DOHH2 (cell line): ENCODE data around the gene TWIST2.

Experiments
- H3F3A ChIP-seq: fragments of 200-600 bp; sonication (generic), shearing (Covaris generic); 2 replicates; pipeline ENCODE4 v1.6.0; 2016; ENCODE audit warnings: antibody characterized with exemption, mild to moderate bottlenecking; ENCODE audit not compliant: control insufficient read depth, insufficient read depth
- H3K27ac ChIP-seq: fragments of 200-600 bp; sonication (generic); 2 replicates; pipeline ENCODE4 v1.5.1; 2014; ENCODE audit warnings: low read depth, mild to moderate bottlenecking, low read length, moderate library complexity
- H3K27me3 ChIP-seq: fragments of 200-600 bp; sonication (generic); 2 replicates; pipeline ENCODE4 v1.6.1; 2014; ENCODE audit warnings: mild to moderate bottlenecking, low read length, mixed read lengths; ENCODE audit not compliant: control insufficient read depth
- H3K36me3 ChIP-seq: fragments of 200-600 bp; sonication (generic); 2 replicates; pipeline ENCODE4 v1.6.1; 2014; ENCODE audit warnings: mild to moderate bottlenecking, low read length, moderate library complexity, mixed read lengths; ENCODE audit not compliant: control insufficient read depth
- H3K4me1 ChIP-seq: fragments of 200-600 bp; sonication (generic); 2 replicates; pipeline ENCODE4 v1.6.1; 2014; ENCODE audit warnings: mild to moderate bottlenecking, low read length, mixed read lengths; ENCODE audit not compliant: control insufficient read depth
- H3K4me2 ChIP-seq: fragments of 200-600 bp; sonication (generic); 2 replicates; pipeline ENCODE4 v1.6.0; 2014; ENCODE audit warnings: mild to moderate bottlenecking, low read length, moderate library complexity
- H3K4me3 ChIP-seq: fragments of 200-600 bp; sonication (generic); 2 replicates; pipeline ENCODE4 v1.5.1; 2014; ENCODE audit warnings: mild to moderate bottlenecking, low read length, mixed read lengths
- H3K79me2 ChIP-seq: fragments of 200-600 bp; sonication (generic); 2 replicates; pipeline ENCODE4 v1.6.1; 2014; ENCODE audit warnings: mild to moderate bottlenecking, low read length, mixed read lengths; ENCODE audit not compliant: control insufficient read depth
- H3K9me2 ChIP-seq: fragments of 200-600 bp; sonication (generic); replicated peaks from 2 replicates; pipeline ENCODE4 v1.6.1; 2014; ENCODE audit warnings: mild to moderate bottlenecking, low read length, mixed read lengths; ENCODE audit not compliant: control insufficient read depth
- H3K9me3 ChIP-seq: fragments of 200-600 bp; sonication (generic); 2 replicates; pipeline ENCODE4 v1.6.1; 2014; ENCODE audit warnings: antibody characterized with exemption, low read length, mixed read lengths; ENCODE audit not compliant: control insufficient read depth, insufficient read depth
- H4K20me1 ChIP-seq: fragments of 200-600 bp; sonication (generic); 2 replicates; pipeline ENCODE4 v1.6.0; 2014; ENCODE audit warnings: low read depth, mild to moderate bottlenecking, antibody characterized with exemption, low read length, moderate library complexity; ENCODE audit not compliant: control insufficient read depth, insufficient read depth
- CTCF ChIP-seq: fragments of 200-600 bp; sonication (generic); IDR thresholded peaks from one replicate; pipeline ENCODE4 v1.5.1; 2014; ENCODE audit warnings: antibody characterized with exemption, mild to moderate bottlenecking, low read depth, low read length; ENCODE audit not compliant: poor library complexity, severe bottlenecking
- EZH2phosphoT487 ChIP-seq: fragments of 200-600 bp; sonication (generic); IDR thresholded peaks from 2 replicates; pipeline ENCODE4 v1.6.1; 2017; ENCODE audit warnings: borderline replicate concordance, mild to moderate bottlenecking, antibody characterized with exemption, low read length, moderate library complexity, mixed read lengths

The TWIST2 gene

GRCh38 chr2:238896641-238897040 is 48.8 kb downstream of the TWIST2 start:
- no peak for TF ChIP-seq EZH2phosphoT487
- no peak for TF ChIP-seq CTCF
- Histone ChIP-seq H3K27ac (no peak overlapping the region), H3K79me2 (no peaks in the 10 kb centered on the region), H3K4me2 (no peak overlapping the region), H3K4me1 (no peaks in the 10 kb centered on the region), H3K36me3 (no peaks in the 10 kb centered on the region), H3K4me3 (no peak overlapping the region), H3K9me2 (no peaks in the 10 kb centered on the region), H3F3A (no peaks in the 10 kb centered on the region), H3K27me3 (no peaks in the 10 kb centered on the region), H3K9me3 (no peaks in the 10 kb centered on the region), H4K20me1 (no peaks in the 10 kb centered on the region)

GRCh38 chr2:238897122-238897880 is 49.4 kb downstream of the TWIST2 start:
- Histone ChIP-seq H4K20me1 (no peaks in the 10 kb centered on the region), H3K4me3 (no peak overlapping the region), H3F3A (no peaks in the 10 kb centered on the region), H3K9me3 (peaks cover 1% of the 10 kb centered on the region; the same call in 1 of the 2 replicates), H3K4me2 (no peak overlapping the region), H3K36me3 (no peaks in the 10 kb centered on the region), H3K9me2 (no peaks in the 10 kb centered on the region), H3K4me1 (no peaks in the 10 kb centered on the region), H3K79me2 (no peaks in the 10 kb centered on the region), H3K27ac (no peak overlapping the region), H3K27me3 (no peaks in the 10 kb centered on the region)
- no peak for TF ChIP-seq CTCF
- no peak for TF ChIP-seq EZH2phosphoT487

GRCh38 chr2:238897911-238898311 is 50.0 kb downstream of the TWIST2 start:
- Histone ChIP-seq H3K27me3 (no peaks in the 10 kb centered on the region), H3K4me1 (no peaks in the 10 kb centered on the region), H3K4me2 (no peak overlapping the region), H4K20me1 (no peaks in the 10 kb centered on the region), H3K9me3 (peaks cover 7% of the 10 kb centered on the region; the same call in 1 of the 2 replicates), H3K36me3 (no peaks in the 10 kb centered on the region), H3K4me3 (no peak overlapping the region), H3F3A (no peaks in the 10 kb centered on the region), H3K79me2 (no peaks in the 10 kb centered on the region), H3K9me2 (no peaks in the 10 kb centered on the region), H3K27ac (no peak overlapping the region)
- TF ChIP-seq CTCF (no peak), EZH2phosphoT487 (no peak)
